ENCODE measurements around the gene PDGFC. TPM values are rescaled to one million over a fixed set of nuclear protein-coding genes. Genes with fewer than 3 reads are reported as not detected.

PDGFC gene
- total RNA-seq, 1 experiment from 2014 or later: 9.8 TPM

- Histone ChIP-seq H4K20me1 (ENCODE audit: insufficient read depth) (no peaks in the 10 kb centered on the region), H3K9ac (ENCODE audit: low read length) (no peak overlapping the region), H3K27ac (ENCODE audit: low read depth, low read length) (no peak overlapping the region), H3K27me3 (ENCODE audit: insufficient read depth, low read length) (no peaks in the 10 kb centered on the region), H3K9me2 (ENCODE audit: insufficient read depth) (peaks cover 5% of the 10 kb centered on the region; the same call in 1 of the 2 replicates), H3K4me1 (ENCODE audit: control insufficient read depth in 1 of 2, insufficient read depth in 2 of 2, low read length in 2 of 2) (peaks cover 3 to 21% of the 10 kb centered on the region in 2 experiments), H3K4me2 (ENCODE audit: low read length) (peak overlapping the region; percentile 32; the same call in 1 of the 2 replicates), H3K4me3 (replicated peaks in 1 of 2; ENCODE audit: low read depth in 1 of 2, low read length in 2 of 2) (no peak overlapping the region), H3K36me3 (ENCODE audit: control insufficient read depth in 1 of 2, insufficient read depth in 2 of 2, low read length in 2 of 2) (no peaks in the 10 kb centered on the region), H2AFZ (ENCODE audit: low read depth, low read length, poor library complexity, severe bottlenecking) (peak overlapping the region; percentile 91), H3K79me2 (ENCODE audit: insufficient read depth, low read length) (no peaks in the 10 kb centered on the region), H3K9me3 (ENCODE audit: control insufficient read depth in 1 of 2, insufficient read depth in 1 of 2, low read depth in 1 of 2, low read length in 2 of 2) (no peaks in the 10 kb centered on the region)
- ATAC-seq (no peak), DNase-seq (ENCODE audit: low read depth, low spot score) (no peak)
- BruUV-seq (replicated peaks): no TSS peak
- ChIA-PET POLR2A (no interaction called here), RAD21 (ENCODE audit: low non-redundant PET in 1 of 2, low total read pairs in 2 of 2, uncharacterized antibody in 2 of 2, unreplicated experiment in 2 of 2) (no interaction called here), CTCF (no interaction called here)
- TF ChIP-seq YY1 (IDR thresholded peaks at IDR 0.05; ENCODE audit: extremely low read depth, insufficient replicate concordance, low read depth, low read length) (no peak), CEBPB (IDR thresholded peaks at IDR 0.05; ENCODE audit: low read depth) (0 out of 2 replicates have a peak, but pooled peaks have one; percentile 23)
- intact Hi-C loops (cut with micrococcal nuclease): no loop called here
Observed at GRCh38 chr4:157004279-157005161, 32.9 kb upstream of the PDGFC start.

DNA sequence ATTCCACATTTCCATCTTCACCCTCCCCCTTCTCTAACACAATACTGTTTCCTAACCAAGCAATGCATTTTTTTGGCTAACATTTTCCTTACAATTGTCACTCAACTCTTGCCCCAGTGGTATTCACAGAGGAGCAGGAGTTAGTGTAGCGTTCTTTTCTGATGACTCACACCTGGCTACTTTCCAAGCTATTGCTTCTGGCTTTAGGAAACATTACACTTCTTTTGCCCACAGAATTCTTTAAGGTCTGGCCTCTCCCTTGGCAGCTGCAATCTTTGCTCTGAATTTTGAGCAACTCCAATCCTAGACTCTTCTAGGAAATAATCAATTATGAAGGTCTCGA is 27.5 kb upstream of the PDGFC start:
- H3K36me3 ChIP-seq (ENCODE audit: control insufficient read depth in 1 of 2, insufficient read depth in 2 of 2, low read length in 2 of 2): no peaks in the 10 kb centered on the region
- no peaks in the 10 kb centered on the region for H3K9me3 ChIP-seq (ENCODE audit: control insufficient read depth in 1 of 2, insufficient read depth in 1 of 2, low read depth in 1 of 2, low read length in 2 of 2)
- H3K9me2 ChIP-seq (ENCODE audit: insufficient read depth): no peaks in the 10 kb centered on the region
- H3K27ac ChIP-seq (ENCODE audit: low read depth, low read length): peak overlapping the region; percentile 12; the same call in 1 of the 2 replicates
- no peak overlapping the region for H3K9ac ChIP-seq (ENCODE audit: low read length)
- no peaks in the 10 kb centered on the region for H4K20me1 ChIP-seq (ENCODE audit: insufficient read depth)
- intact Hi-C loops (cut with micrococcal nuclease): no loop called here
- H3K79me2 ChIP-seq (ENCODE audit: insufficient read depth, low read length): no peaks in the 10 kb centered on the region
- H2AFZ ChIP-seq (ENCODE audit: low read depth, low read length, poor library complexity, severe bottlenecking): peak overlapping the region; percentile 51
- RAD21 ChIA-PET (ENCODE audit: low non-redundant PET in 1 of 2, low total read pairs in 2 of 2, uncharacterized antibody in 2 of 2, unreplicated experiment in 2 of 2): no interaction called here
- CTCF ChIA-PET: interaction anchor here (0.9 kb wide), 1 partner anchor 15 kb away, joined by 4 read pairs; no protein-coding TSS in a partner anchor
- DNase-seq (ENCODE audit: low read depth, low spot score) (peak; percentile 87), ATAC-seq (peak; percentile 88)
- POLR2A ChIA-PET: interaction anchor here (0.9 kb wide), 1 partner anchor 14 kb away, joined by 3 read pairs; no protein-coding TSS in a partner anchor
- BruUV-seq (replicated peaks): no TSS peak
- no peaks in the 10 kb centered on the region for H3K27me3 ChIP-seq (ENCODE audit: insufficient read depth, low read length)
- peaks cover 13 to 30% of the 10 kb centered on the region in 2 experiments for H3K4me1 ChIP-seq (ENCODE audit: control insufficient read depth in 1 of 2, insufficient read depth in 2 of 2, low read length in 2 of 2)
- peak overlapping the region; percentile 55 for H3K4me2 ChIP-seq (ENCODE audit: low read length)
- H3K4me3 ChIP-seq (replicated peaks in 1 of 2; ENCODE audit: low read depth in 1 of 2, low read length in 2 of 2): 0 out of 4 replicates have a peak overlapping the region, but pooled peaks of 1 of the 2 experiments have one; percentile 11
- TF ChIP-seq SIN3A (IDR thresholded peaks at IDR 0.05; ENCODE audit: low read depth) (no peak), EGR1 (IDR thresholded peaks at IDR 0.05; ENCODE audit: low read depth) (no peak), YY1 (IDR thresholded peaks at IDR 0.05; ENCODE audit: extremely low read depth, insufficient replicate concordance, low read depth, low read length) (no peak), ATF3 (IDR thresholded peaks at IDR 0.05) (0 out of 2 replicates have a peak, but pooled peaks have one; percentile 21), TCF7L2 (IDR thresholded peaks at IDR 0.05; ENCODE audit: borderline replicate concordance, extremely low read depth, insufficient read depth, insufficient read length) (no peak), CBX3 (IDR thresholded peaks at IDR 0.05; ENCODE audit: low read depth) (peak; percentile 61), POLR2A (IDR thresholded peaks at IDR 0.05; ENCODE audit: borderline replicate concordance, extremely low read depth, insufficient read depth, insufficient read length) (no peak), SP1 (IDR thresholded peaks at IDR 0.05; ENCODE audit: low read depth) (peak; percentile 69), ELF1 (IDR thresholded peaks at IDR 0.05; ENCODE audit: borderline replicate concordance, low read depth) (no peak), POLR2AphosphoS5 (IDR thresholded peaks at IDR 0.05; ENCODE audit: low read depth, low read length) (peak; percentile 49; the same call in 1 of the 2 replicates), SRF (IDR thresholded peaks at IDR 0.05; ENCODE audit: low read depth) (0 out of 2 replicates have a peak, but pooled peaks have one; percentile 31), JUND (IDR thresholded peaks at IDR 0.05) (peak; percentile 88), ZBTB33 (IDR thresholded peaks at IDR 0.05; ENCODE audit: extremely low read depth, insufficient replicate concordance, low read length) (no peak), RAD21 (IDR thresholded peaks at IDR 0.05; ENCODE audit: low read depth) (no peak), EZH2 (IDR thresholded peaks at IDR 0.05) (no peak), FOSL1 (IDR thresholded peaks at IDR 0.05; ENCODE audit: low read depth) (peak; percentile 90), CEBPB (IDR thresholded peaks at IDR 0.05; ENCODE audit: low read depth) (peak; percentile 73)
- TF ChIP-seq, protein P1, sequence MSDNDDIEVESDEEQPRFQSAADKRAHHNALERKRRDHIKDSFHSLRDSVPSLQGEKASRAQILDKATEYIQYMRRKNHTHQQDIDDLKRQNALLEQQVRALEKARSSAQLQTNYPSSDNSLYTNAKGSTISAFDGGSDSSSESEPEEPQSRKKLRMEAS (IDR thresholded peaks at IDR 0.05): no peak
